H1 (cell line): ENCODE results near the gene MYO1A. TPM values are rescaled to one million over a fixed set of nuclear protein-coding genes. Genes with fewer than 3 reads are reported as not detected.
A peak's percentile ranks its signal among the peaks of the same experiment; 100 is the strongest.

Experiments used
- CTCF ChIA-PET: fragments of 300-600 bp; sonication (Branson Sonifier 250); formaldehyde crosslinking; loops from one replicate; lab custom pipeline; 2021; ENCODE audit not compliant: partially characterized antibody; lab: Charles Lee
- POLR2A ChIA-PET: fragments of 300-600 bp; sonication (Branson Sonifier 250); formaldehyde crosslinking; loops from one replicate; lab custom pipeline; 2021; ENCODE audit warnings: inconsistent platforms; ENCODE audit not compliant: partially characterized antibody; lab: Charles Lee
- DNase-seq, 2 experiments: peaks; one replicate each; pipeline versions ENCODE4 v3.0.0 to v3.0.0-alpha.2; 2010 to 2022; ENCODE audit warnings: low spot score in 2 of 2, low read depth in 1 of 2, mixed read lengths in 1 of 2
- FAIRE-seq: peaks from 2 replicates; lab custom pipeline; 2011; peaks lifted over from hg19 to GRCh38; lab: Jason Lieb, UNC
- H2AFZ ChIP-seq: 2 replicates; pipeline ENCODE4 v1.8.1; 2012; ENCODE audit warnings: low read length, inconsistent platforms
- H2AK5ac ChIP-seq: 2 replicates; pipeline ENCODE4 v1.6.1; 2013; ENCODE audit warnings: low read depth, low read length
- H2BK120ac ChIP-seq: replicated peaks from 2 replicates; pipeline ENCODE3; 2013; ENCODE audit warnings: low read depth, low read length, inconsistent platforms
- H2BK12ac ChIP-seq: 2 replicates; pipeline ENCODE4 v1.6.1; 2013; ENCODE audit warnings: low read depth, low read length
- H2BK15ac ChIP-seq: 2 replicates; pipeline ENCODE4 v1.6.1; 2013; ENCODE audit warnings: low read length
- H2BK20ac ChIP-seq: 2 replicates; pipeline ENCODE4 v1.6.1; 2013; ENCODE audit warnings: low read length
- H2BK5ac ChIP-seq: 2 replicates; pipeline ENCODE4 v1.6.1; 2013; ENCODE audit warnings: low read depth, low read length
- H3K14ac ChIP-seq: 2 replicates; pipeline ENCODE4 v1.6.1; 2013; ENCODE audit warnings: inconsistent platforms; ENCODE audit not compliant: insufficient read length
- H3K18ac ChIP-seq: 2 replicates; pipeline ENCODE4 v1.6.1; 2013; ENCODE audit warnings: low read length; ENCODE audit errors: extremely low read depth
- H3K23ac ChIP-seq: 2 replicates; pipeline ENCODE4 v1.6.1; 2013; ENCODE audit warnings: inconsistent platforms; ENCODE audit not compliant: insufficient read length
- H3K23me2 ChIP-seq: 2 replicates; pipeline ENCODE4 v1.6.1; 2013; ENCODE audit warnings: low read depth, low read length
- H3K27ac ChIP-seq: 2 replicates; pipeline ENCODE4 v1.6.1; 2011; ENCODE audit warnings: low read depth, low read length, inconsistent platforms
- H3K27me3 ChIP-seq, 4 experiments: replicated peaks in 1 of 4; 1 replicate in 1 of 4; 2 replicates in 3 of 4; pipeline versions ENCODE4 v1.6.1 to v1.8.1; 2011 to 2013; ENCODE audit warnings: low read length in 3 of 4, mild to moderate bottlenecking in 3 of 4, inconsistent platforms in 2 of 4, mixed read lengths in 2 of 4, moderate library complexity in 1 of 4; ENCODE audit not compliant: control insufficient read depth in 3 of 4, insufficient read depth in 3 of 4; ENCODE audit errors: extremely low read depth in 1 of 4
- H3K36me3 ChIP-seq, 4 experiments: 2 replicates each; pipeline versions ENCODE4 v1.6.1 to v1.8.1; 2011 to 2013; ENCODE audit warnings: mild to moderate bottlenecking in 4 of 4, low read length in 3 of 4, moderate library complexity in 2 of 4, control low read depth in 1 of 4, inconsistent platforms in 1 of 4; ENCODE audit not compliant: insufficient read depth in 4 of 4, control insufficient read depth in 2 of 4
- H3K4ac ChIP-seq: replicated peaks from 2 replicates; pipeline ENCODE3; 2013; ENCODE audit warnings: low read length, low read depth, mixed read lengths, inconsistent platforms; ENCODE audit not compliant: insufficient read length
- H3K4me1 ChIP-seq, 4 experiments: replicated peaks in 1 of 4; 1 replicate in 1 of 4; 2 replicates in 3 of 4; pipeline versions ENCODE4 v1.6.1 to v1.8.1; 2011 to 2013; ENCODE audit warnings: low read length in 3 of 4, inconsistent platforms in 2 of 4, mixed read lengths in 1 of 4; ENCODE audit not compliant: insufficient read depth in 4 of 4, control insufficient read depth in 3 of 4
- H3K4me2 ChIP-seq, 2 experiments: 2 replicates each; pipeline versions ENCODE4 v1.6.1 to v1.8.1; 2011 to 2013; ENCODE audit warnings: low read depth in 2 of 2, low read length in 2 of 2, control low read depth in 1 of 2, inconsistent platforms in 1 of 2, mild to moderate bottlenecking in 1 of 2; ENCODE audit not compliant: insufficient read depth in 1 of 2
- H3K4me3 ChIP-seq, 4 experiments: fragments of 200-600, 300-600 bp in 1 of 4; sonication (generic), shearing (Covaris generic), sonication (Bioruptor Twin) in 1 of 4; 2 replicates each; pipeline versions ENCODE4 v1.5.1 to v1.8.1; 2011 to 2016; ENCODE audit warnings: low read length in 4 of 4, low read depth in 3 of 4, control low read depth in 2 of 4, inconsistent platforms in 2 of 4, mild to moderate bottlenecking in 2 of 4, mixed read lengths in 1 of 4, moderate library complexity in 1 of 4; ENCODE audit not compliant: insufficient read depth in 2 of 4; ENCODE audit errors: extremely low read depth in 1 of 4
- H3K56ac ChIP-seq: replicated peaks from 2 replicates; pipeline ENCODE3; 2013; ENCODE audit warnings: low read depth, mild to moderate bottlenecking, mixed read lengths, low read length, inconsistent platforms; ENCODE audit not compliant: insufficient read length
- H3K79me1 ChIP-seq: 2 replicates; pipeline ENCODE4 v1.6.1; 2013; ENCODE audit warnings: low read depth, low read length, control low read depth
- H3K79me2 ChIP-seq, 2 experiments: 2 replicates each; pipeline versions ENCODE4 v1.6.1 to v1.8.1; 2012 to 2013; ENCODE audit warnings: low read length in 2 of 2, mild to moderate bottlenecking in 2 of 2, inconsistent platforms in 1 of 2; ENCODE audit not compliant: insufficient read depth in 2 of 2, control insufficient read depth in 1 of 2
- H3K9ac ChIP-seq, 4 experiments: replicated peaks in 1 of 4; 1 replicate in 1 of 4; 2 replicates in 3 of 4; pipeline versions ENCODE4 v1.6.1 to v1.8.1; 2011 to 2013; ENCODE audit warnings: low read depth in 3 of 4, low read length in 3 of 4, control low read depth in 2 of 4, mild to moderate bottlenecking in 2 of 4, moderate library complexity in 2 of 4, inconsistent platforms in 1 of 4; ENCODE audit errors: extremely low read depth in 1 of 4
- H3K9me3 ChIP-seq, 2 experiments: 2 replicates each; pipeline versions ENCODE4 v1.6.1 to v1.8.1; 2012 to 2013; ENCODE audit warnings: mild to moderate bottlenecking in 2 of 2, moderate library complexity in 2 of 2, control low read depth in 1 of 2, inconsistent platforms in 1 of 2, low read depth in 1 of 2, low read length in 1 of 2, mixed read lengths in 1 of 2; ENCODE audit not compliant: insufficient read depth in 2 of 2
- H4K20me1 ChIP-seq, 2 experiments: replicated peaks in 1 of 2; 2 replicates each; pipeline versions ENCODE3 to v1.8.1; 2011 to 2013; ENCODE audit warnings: inconsistent platforms in 2 of 2, low read length in 2 of 2, mild to moderate bottlenecking in 1 of 2; ENCODE audit not compliant: insufficient read depth in 2 of 2, control insufficient read depth in 1 of 2
- H4K5ac ChIP-seq: 2 replicates; pipeline ENCODE4 v1.6.1; 2013; ENCODE audit warnings: low read length, low read depth, mixed read lengths, inconsistent platforms; ENCODE audit not compliant: insufficient read length
- H4K8ac ChIP-seq: 2 replicates; pipeline ENCODE4 v1.8.0; 2013; ENCODE audit warnings: mild to moderate bottlenecking, moderate library complexity, low read length, inconsistent platforms; ENCODE audit not compliant: insufficient read depth; ENCODE audit errors: extremely low read depth
- H4K91ac ChIP-seq: replicated peaks from 2 replicates; pipeline ENCODE3; 2013; ENCODE audit warnings: low read length, mixed read lengths, inconsistent platforms; ENCODE audit not compliant: insufficient read length
- CTBP2 ChIP-seq: IDR thresholded peaks from 2 replicates; pipeline ENCODE4 v1.7.0; 2011; ENCODE audit warnings: borderline replicate concordance, mild to moderate bottlenecking, moderate library complexity, mixed read lengths, low read length; ENCODE audit not compliant: insufficient read depth, insufficient read length
- CTCF ChIP-seq, 3 experiments: IDR thresholded peaks; 1 replicate in 2 of 3; 2 replicates in 1 of 3; pipeline versions ENCODE4 v1.5.1 to v1.6.1; 2011; ENCODE audit warnings: low read length in 3 of 3, mild to moderate bottlenecking in 3 of 3, inconsistent platforms in 2 of 3, low read depth in 1 of 3, moderate library complexity in 1 of 3; ENCODE audit not compliant: insufficient read depth in 1 of 3; ENCODE audit errors: control extremely low read depth in 1 of 3
- EP300 ChIP-seq, 2 experiments: IDR thresholded peaks; 1 replicate in 1 of 2; 2 replicates in 1 of 2; pipeline ENCODE4 v1.6.1; 2011 to 2012; ENCODE audit warnings: low read depth in 2 of 2, low read length in 2 of 2, mild to moderate bottlenecking in 2 of 2, borderline replicate concordance in 1 of 2, inconsistent platforms in 1 of 2, moderate library complexity in 1 of 2
- MAX ChIP-seq: IDR thresholded peaks from 2 replicates; pipeline ENCODE4 v1.6.1; 2012; ENCODE audit warnings: inconsistent platforms
- SIN3A ChIP-seq, 2 experiments: IDR thresholded peaks in 1 of 2; conservative IDR thresholded peaks in 1 of 2; 2 replicates each; pipeline ENCODE4 v1.6.1; 2011 to 2012; ENCODE audit warnings: low read length in 2 of 2, improper control_type of control experiment in 1 of 2, low read depth in 1 of 2, mild to moderate bottlenecking in 1 of 2
- SP1 ChIP-seq: IDR thresholded peaks from 2 replicates; pipeline ENCODE4 v1.6.1; 2011; ENCODE audit warnings: low read depth, low read length
- YY1 ChIP-seq: IDR thresholded peaks from 2 replicates; pipeline ENCODE4 v1.6.1; 2011; ENCODE audit warnings: low read depth, mild to moderate bottlenecking, low read length
- ZNF274 ChIP-seq: IDR thresholded peaks from 2 replicates; pipeline ENCODE4 v1.7.0; 2012; ENCODE audit warnings: low read length, borderline replicate concordance; ENCODE audit errors: extremely low read depth
- WGBS, 2 experiments: shearing (Covaris generic) in 1 of 2; methylation state at CpG; one replicate each; pipeline versions ENCODE4 v1.1.6 to v1.1.7; 2013 to 2015; ENCODE audit warnings: low lambda C conversion rate in 2 of 2, mixed read lengths in 2 of 2, inconsistent platforms in 1 of 2, low coverage in 1 of 2, missing lambda C conversion rate in 1 of 2; ENCODE audit not compliant: insufficient replicate concordance in 2 of 2, insufficient coverage in 1 of 2, insufficient read length in 1 of 2; ENCODE audit errors: extremely low coverage in 1 of 2, missing lambda C conversion rate in 1 of 2; 5-methylcytosine and 5-hydroxymethylcytosine counted together
- polyA plus RNA-seq, 7 experiments: library from polyadenylated mRNA; depleted of rRNA in 3 of 7; stranded (reverse) in 5 of 7; unstranded in 2 of 7; fragments of >200 nt in 5 of 7; fragments of 200-250 nt in 2 of 7; gene quantifications; 1 replicate in 5 of 7; 2 replicates in 1 of 7; 4 replicates in 1 of 7; pipeline versions ENCODE4 v1.2.1 to v1.2.3, GENCODE V29; 2011 to 2013; ENCODE audit warnings: missing spikeins in 2 of 7, mixed read lengths in 2 of 7
- total RNA-seq: library from RNA; stranded (reverse); fragmentation: NEBNext Ultra II Directional; extraction: Animal tissue kit (Norgen Biotek cat#: 25700); gene quantifications from 2 replicates; pipeline ENCODE4 v1.2.1, GENCODE V29; 2021

The MYO1A gene
- total and polyA plus RNA-seq, 2 of the 8 experiments (the other 6 are each of a cell fraction or from before 2014, with no cell fraction given) = 0.54 to 0.77 TPM

DNA sequence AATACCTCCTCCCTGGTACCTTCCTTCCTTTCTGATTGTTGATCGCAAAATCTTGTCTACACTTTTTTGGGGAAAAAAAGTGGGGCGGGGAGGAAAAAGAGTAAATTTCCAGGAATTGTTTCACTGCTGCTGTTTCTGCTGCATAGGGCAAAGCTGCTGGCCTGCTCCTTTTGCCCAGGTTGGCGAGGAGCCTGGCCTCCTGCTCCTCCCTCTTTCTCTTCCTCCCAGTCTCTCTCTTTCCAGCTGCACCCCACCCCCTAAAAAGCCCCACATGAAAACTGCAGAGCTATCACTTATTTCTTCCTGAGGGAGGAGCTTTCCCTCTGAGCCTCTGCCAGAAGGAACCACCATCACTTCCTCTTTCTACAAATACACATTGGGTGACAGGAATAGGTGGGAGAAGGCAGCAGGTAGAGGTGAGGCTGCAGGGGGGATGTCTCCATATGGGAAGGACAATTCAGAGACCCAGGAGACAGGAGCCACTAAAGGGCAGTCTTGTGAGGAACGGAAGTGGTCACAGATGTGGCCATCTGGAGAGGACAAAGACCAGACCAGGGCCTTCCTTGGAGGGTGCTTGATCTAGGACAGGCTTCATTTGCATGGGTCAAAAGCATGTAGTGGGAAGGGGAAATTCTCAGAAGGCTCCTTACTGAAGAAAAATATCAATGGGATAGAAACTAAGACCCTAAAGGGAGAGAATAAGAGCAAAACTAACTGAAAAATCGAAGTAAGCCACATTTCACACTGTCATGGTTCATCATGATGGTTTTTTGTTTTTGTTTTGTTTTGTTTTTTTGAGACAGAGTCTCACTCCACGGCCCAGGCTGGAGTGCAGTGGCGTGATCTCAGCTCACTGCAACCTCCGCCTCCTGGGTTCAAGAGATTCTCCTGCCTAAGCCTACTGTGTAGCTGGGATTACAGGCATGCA is 58.3 kb downstream of the MYO1A start:
- Histone ChIP-seq H4K5ac (no peak overlapping the region), H2BK12ac (no peak overlapping the region), H3K18ac (no peak overlapping the region), H3K23me2 (no peaks in the 10 kb centered on the region), H3K23ac (no peak overlapping the region), H3K27me3 (no peaks in the 10 kb centered on the region), H3K4ac (no peak overlapping the region), H3K4me2 (no peak overlapping the region), H2AK5ac (no peak overlapping the region), H4K8ac (no peak overlapping the region), H4K91ac (no peak overlapping the region), H3K56ac (no peak overlapping the region), H3K36me3 (no peaks in the 10 kb centered on the region), H3K9me3 (no peaks in the 10 kb centered on the region), H2BK15ac (no peak overlapping the region), H3K79me2 (no peaks in the 10 kb centered on the region), H3K4me3 (no peak overlapping the region), H2BK120ac (no peak overlapping the region), H2BK5ac (no peak overlapping the region), H2BK20ac (no peak overlapping the region), H3K4me1 (peaks cover 0 to 3% (median under 1%) of the 10 kb centered on the region in 4 experiments; a peak in 2 of 7 replicates), H3K14ac (no peak overlapping the region), H2AFZ (no peak overlapping the region), H3K79me1 (no peaks in the 10 kb centered on the region), H4K20me1 (no peaks in the 10 kb centered on the region), H3K27ac (no peak overlapping the region), H3K9ac (no peak overlapping the region)
- WGBS, 2 experiments = 83% methylated on average over 8 of the region's 8 CpGs; no CpG with 5 or more reads in 1 of the 2 experiments
- FAIRE-seq = no peak
- POLR2A ChIA-PET = interaction anchor here (0.6 to 1.8 kb wide), 2 partner anchors 9 to 74 kb away, joined by 3 to 5 read pairs; no protein-coding TSS in a partner anchor
- DNase-seq = peak in 1 of 2 experiments; percentile 33
- CTCF ChIA-PET = interaction anchor here (0.6 to 5.5 kb wide), 6 partner anchors 11 to 227 kb away, joined by 3 to 59 read pairs (median 5); partner anchors contain the start of gene ZBTB39
- TF ChIP-seq CTBP2 (no peak), ZNF274 (no peak), CTCF (IDR thresholded peaks at IDR 0.05; ENCODE audit: control extremely low read depth in 1 of 3, insufficient read depth in 1 of 3, low read depth in 1 of 3, low read length in 3 of 3) (no peak), SP1 (no peak), YY1 (no peak), EP300 (IDR thresholded peaks at IDR 0.05; ENCODE audit: borderline replicate concordance in 1 of 2, low read depth in 2 of 2, low read length in 2 of 2) (no peak), MAX (no peak), SIN3A (conservative IDR thresholded peaks at IDR 0.05 in 1 of 2, IDR thresholded peaks at IDR 0.05 in 1 of 2; ENCODE audit: low read depth in 1 of 2, low read length in 2 of 2) (no peak)
